Memory B cell (primary cell): ENCODE measurements around the gene AXIN2.
"Not testable (repeated sequence)": the region's sequence is repeated elsewhere in the genome, so short reads cannot be mapped to it uniquely, and the experiment has no call there.

Experiments
- ATAC-seq: fragments of 150-1000 bp; cut with Tn5 transposase; 2 replicates; pipeline ENCODE4 v1.10.0; 2021; ENCODE audit warnings: low read depth, mild to moderate bottlenecking, moderate library complexity
- DNase-seq, 2 donors: peaks; one replicate each; pipeline ENCODE4 v3.0.0; 2022; ENCODE audit warnings: low spot score in 2 of 2
- H3K27ac Mint-ChIP-seq: one replicate; pipeline ENCODE4 v1.8.0; 2022; ENCODE audit warnings: mild to moderate bottlenecking, moderate library complexity, mixed read lengths
- H3K27me3 Mint-ChIP-seq: one replicate; pipeline ENCODE4 v1.8.0; 2022; ENCODE audit warnings: mixed read lengths
- H3K36me3 Mint-ChIP-seq: one replicate; pipeline ENCODE4 v1.8.0; 2022; ENCODE audit warnings: mild to moderate bottlenecking, mixed read lengths
- H3K4me1 Mint-ChIP-seq: one replicate; pipeline ENCODE4 v1.8.0; 2022; ENCODE audit warnings: mixed read lengths
- H3K4me3 Mint-ChIP-seq: one replicate; pipeline ENCODE4 v1.8.0; 2022; ENCODE audit warnings: mild to moderate bottlenecking, moderate library complexity, mixed read lengths
- H3K9me3 Mint-ChIP-seq: one replicate; pipeline ENCODE4 v1.8.0; 2022; ENCODE audit warnings: mixed read lengths

AXIN2 gene

DNA sequence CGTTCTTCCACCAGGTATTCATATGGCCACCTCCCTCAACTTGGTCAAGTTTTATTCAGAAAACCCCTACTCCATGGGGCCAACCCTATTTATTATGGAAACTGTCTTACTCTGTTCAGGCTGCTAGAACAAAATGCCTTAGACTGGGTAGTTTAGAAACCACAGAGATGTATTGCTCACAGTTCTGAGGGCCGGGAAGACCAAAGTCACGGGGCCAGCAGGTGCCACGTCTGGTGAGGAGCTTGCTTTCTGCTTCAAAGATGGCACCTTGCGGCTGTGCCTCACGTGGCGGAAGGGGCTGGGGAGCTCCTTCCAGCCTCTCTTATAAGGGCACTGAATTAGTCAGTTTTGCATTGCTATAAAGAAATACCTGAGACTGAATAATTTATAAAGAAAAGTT is 74.3 kb downstream of the AXIN2 start:
- Mint-ChIP-seq H3K27ac (no peak overlapping the region), H3K4me3 (no peak overlapping the region), H3K36me3 (no peaks in the 10 kb centered on the region), H3K4me1 (no peaks in the 10 kb centered on the region), H3K9me3 (peaks cover 1% of the 10 kb centered on the region), H3K27me3 (peaks cover 14% of the 10 kb centered on the region)
- no peak for DNase-seq
- ATAC-seq = no peak

DNA sequence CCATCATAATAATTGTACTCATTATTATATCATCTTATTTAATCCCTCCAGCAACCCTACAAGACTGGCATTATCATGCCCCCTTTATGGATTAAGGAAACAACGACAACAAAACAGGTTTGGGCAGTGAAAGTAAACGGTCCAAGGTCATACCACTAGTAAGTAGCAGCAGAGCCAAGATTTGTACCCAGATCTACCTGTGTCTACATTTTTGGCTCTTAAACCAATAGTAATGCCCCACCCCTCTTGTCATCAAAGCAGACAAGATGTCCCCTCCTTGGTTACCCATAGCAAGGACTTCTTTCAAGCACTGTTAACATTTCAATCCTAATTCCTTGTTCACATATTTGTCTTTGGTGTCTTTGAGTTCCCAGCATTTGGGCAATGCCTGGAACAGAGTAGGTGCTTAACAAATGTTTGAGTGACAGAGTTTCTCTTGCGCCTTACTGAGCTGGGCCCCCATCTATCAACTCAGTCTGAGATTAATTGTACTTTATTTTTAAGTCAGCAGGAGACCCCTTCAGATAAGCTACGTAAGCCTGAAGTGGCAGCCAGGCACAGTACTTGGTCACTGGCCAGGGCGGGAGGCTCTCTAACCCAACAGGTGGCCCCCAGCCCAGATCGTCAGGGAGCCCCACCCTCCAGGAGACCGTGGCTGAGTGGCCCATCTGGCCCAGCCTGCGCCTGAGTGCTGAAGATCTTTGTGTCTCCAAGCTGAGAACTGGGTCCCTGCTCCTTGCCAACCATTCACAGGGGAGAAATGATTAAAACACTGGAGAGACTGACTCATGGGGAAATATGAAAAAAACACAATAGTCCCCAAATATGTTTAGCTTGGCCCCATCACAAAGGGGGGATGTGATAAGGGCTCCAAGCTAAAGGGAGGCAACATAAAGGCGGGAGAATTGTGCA is 75.8 kb downstream of the AXIN2 start:
- ATAC-seq (no peak), DNase-seq (no peak)
- H3K4me3 Mint-ChIP-seq = no peak overlapping the region
- H3K27me3 Mint-ChIP-seq = peaks cover 10% of the 10 kb centered on the region
- H3K9me3 Mint-ChIP-seq = peaks cover 3% of the 10 kb centered on the region
- H3K36me3 Mint-ChIP-seq = no peaks in the 10 kb centered on the region
- no peaks in the 10 kb centered on the region for H3K4me1 Mint-ChIP-seq
- no peak overlapping the region for H3K27ac Mint-ChIP-seq

DNA sequence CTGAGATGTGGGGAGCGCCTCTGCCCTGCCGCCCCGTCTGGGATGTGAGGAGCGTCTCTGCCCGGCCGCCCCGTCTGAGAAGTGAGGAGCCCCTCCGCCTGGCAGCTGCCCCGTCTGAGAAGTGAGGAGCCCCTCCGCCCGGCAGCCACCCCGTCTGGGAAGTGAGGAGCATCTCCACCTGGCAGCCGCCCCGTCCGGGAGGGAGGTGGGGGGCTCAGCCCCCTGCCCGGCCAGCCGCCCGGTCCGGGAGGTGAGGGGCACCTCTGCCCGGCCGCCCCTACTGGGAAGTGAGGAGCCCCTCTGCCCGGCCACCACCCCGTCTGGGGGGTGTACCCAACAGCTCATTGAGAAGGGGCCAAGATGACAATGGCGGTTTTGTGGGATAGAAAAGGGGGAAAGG is 77.0 kb downstream of the AXIN2 start:
- H3K27me3 Mint-ChIP-seq, H3K27ac Mint-ChIP-seq, H3K4me3 Mint-ChIP-seq, H3K4me1 Mint-ChIP-seq, ATAC-seq, H3K9me3 Mint-ChIP-seq, DNase-seq, H3K36me3 Mint-ChIP-seq: not testable (repeated sequence)

DNA sequence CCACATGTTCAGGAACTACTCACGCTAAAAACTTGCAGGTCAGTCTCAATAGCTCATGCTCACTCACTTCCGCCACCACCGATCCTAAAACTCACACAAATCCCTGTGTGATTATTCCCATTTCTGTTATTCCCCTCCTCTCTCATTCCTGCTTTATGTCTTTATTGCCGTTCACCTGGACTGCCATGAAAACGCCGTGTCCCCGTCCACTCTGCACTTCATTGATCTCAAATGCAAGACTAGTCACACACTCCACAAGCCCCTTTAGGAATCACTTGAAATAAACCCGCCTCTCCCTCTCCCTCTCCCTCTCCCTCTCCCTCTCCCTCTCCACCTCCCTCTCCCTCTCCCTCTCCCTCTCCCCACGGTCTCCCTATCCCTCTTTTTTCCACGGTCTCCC is 78.0 kb downstream of the AXIN2 start:
- no peaks in the 10 kb centered on the region for H3K36me3 Mint-ChIP-seq
- peaks cover 3% of the 10 kb centered on the region for H3K9me3 Mint-ChIP-seq
- no peaks in the 10 kb centered on the region for H3K4me1 Mint-ChIP-seq
- no peak overlapping the region for H3K4me3 Mint-ChIP-seq
- peaks cover 9% of the 10 kb centered on the region for H3K27me3 Mint-ChIP-seq
- DNase-seq = no peak
- H3K27ac Mint-ChIP-seq = no peak overlapping the region
- no peak for ATAC-seq

DNA sequence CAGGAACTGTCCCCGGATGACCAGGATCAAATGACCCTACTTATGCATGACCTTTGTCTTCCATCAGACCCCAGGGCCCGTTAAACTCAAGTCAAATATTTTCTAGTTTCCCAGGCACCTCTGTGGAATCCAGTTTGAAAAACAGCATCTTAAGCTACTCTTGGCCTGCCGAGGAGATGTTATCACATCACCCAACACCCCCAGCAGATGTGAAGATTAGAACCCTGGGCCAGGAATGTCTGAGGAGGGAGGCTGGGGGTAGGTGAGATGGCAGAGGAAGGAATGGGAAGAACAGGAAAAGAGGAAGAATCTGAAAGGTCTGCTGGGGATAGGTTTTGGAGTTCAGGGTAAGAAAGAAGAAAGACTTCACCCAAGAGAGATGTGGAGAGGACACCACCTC is 79.2 kb downstream of the AXIN2 start:
- H3K36me3 Mint-ChIP-seq = no peaks in the 10 kb centered on the region
- no peak overlapping the region for H3K27ac Mint-ChIP-seq
- ATAC-seq (no peak), DNase-seq (no peak)
- no peaks in the 10 kb centered on the region for H3K4me1 Mint-ChIP-seq
- peaks cover 3% of the 10 kb centered on the region for H3K9me3 Mint-ChIP-seq
- no peak overlapping the region for H3K4me3 Mint-ChIP-seq
- peaks cover 7% of the 10 kb centered on the region for H3K27me3 Mint-ChIP-seq

DNA sequence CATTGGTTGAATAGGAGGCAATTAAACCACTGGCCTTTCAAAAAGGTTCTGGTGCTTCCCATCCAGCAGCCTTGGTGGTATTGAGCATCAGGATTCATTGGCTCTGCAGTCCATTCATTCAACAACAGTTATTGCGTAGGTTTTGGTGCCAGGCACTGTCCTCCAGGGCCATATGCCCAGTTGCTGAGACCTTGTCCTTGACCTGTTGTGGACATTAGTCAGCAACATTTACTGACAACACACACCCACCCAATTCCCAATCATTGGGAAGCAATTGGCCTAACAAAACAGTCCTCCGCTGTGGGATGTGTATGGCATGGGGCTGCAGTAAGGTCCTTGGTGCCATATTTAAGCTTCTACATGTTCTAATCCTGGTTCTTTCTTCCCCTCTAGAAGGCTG is 82.2 kb downstream of the AXIN2 start:
- Mint-ChIP-seq H3K27me3 (peaks cover 8% of the 10 kb centered on the region), H3K4me1 (no peaks in the 10 kb centered on the region), H3K9me3 (peaks cover 3% of the 10 kb centered on the region), H3K4me3 (no peak overlapping the region), H3K36me3 (no peaks in the 10 kb centered on the region), H3K27ac (no peak overlapping the region)
- no peak for DNase-seq
- no peak for ATAC-seq
